ENCODE results near the gene PTPRO.

DNA sequence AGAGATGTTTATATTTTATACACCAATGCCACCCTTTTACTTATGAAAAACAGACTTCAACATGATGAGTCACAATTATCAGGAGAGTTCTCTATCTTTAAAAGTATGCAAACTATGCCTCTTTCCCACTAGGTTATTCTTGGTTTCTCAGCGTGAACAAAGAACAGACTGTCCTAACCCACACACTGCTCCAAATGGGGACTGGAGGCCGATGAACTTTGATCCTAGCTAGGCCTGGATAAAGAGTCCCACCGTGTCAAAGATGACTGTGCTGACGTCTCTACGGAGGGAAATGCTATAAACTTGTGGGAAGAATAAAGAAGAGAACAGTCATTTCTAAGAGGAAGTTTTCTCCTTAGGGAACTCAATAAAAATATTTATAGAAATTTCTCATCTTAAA, 306.8 kb downstream of the PTPRO start:
- no peak for TF ChIP-seq CTCF (IDR thresholded peaks at IDR 0.05)
- TF ChIP-seq POLR2A (IDR thresholded peaks at IDR 0.05), result no peak
- peak; percentile 56 to 88 for TF ChIP-seq POLR2AphosphoS5 (IDR thresholded peaks at IDR 0.05; ENCODE audit: insufficient read depth in 1 of 2, low read depth in 1 of 2)
